ENCODE results near the gene CTDSP2.

The CTDSP2 gene

GRCh38 chr12:57817261-57817989 is 29.1 kb downstream of the CTDSP2 start:
- no peak for DNase-seq (ENCODE audit: low read depth)
- TF ChIP-seq CTCF (conservative IDR thresholded peaks at IDR 0.05; ENCODE audit: control insufficient read depth, insufficient read depth, low read depth, low read length): no peak
- H3K4me3 ChIP-seq (ENCODE audit: control insufficient read depth, low read depth, low read length): no peak overlapping the region

DNA sequence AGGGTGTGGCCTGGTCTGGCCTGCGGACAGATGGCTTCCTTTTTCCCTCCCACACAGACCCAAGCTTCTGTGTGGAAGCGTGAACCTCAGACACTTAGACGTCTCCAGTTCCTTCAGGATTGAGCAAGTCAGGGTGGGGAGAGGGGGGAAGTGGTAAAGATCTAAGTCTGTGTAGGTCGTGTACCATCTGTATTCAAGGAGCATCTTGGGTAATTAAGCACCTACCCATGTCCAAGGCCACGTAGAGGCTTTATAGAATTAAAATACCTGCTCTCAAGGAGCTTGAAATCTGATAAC is 29.7 kb downstream of the CTDSP2 start:
- no peak overlapping the region for H3K4me3 ChIP-seq (ENCODE audit: control insufficient read depth, low read depth, low read length)
- DNase-seq (ENCODE audit: low read depth): peak; percentile 77
- TF ChIP-seq CTCF (conservative IDR thresholded peaks at IDR 0.05; ENCODE audit: control insufficient read depth, insufficient read depth, low read depth, low read length): no peak

DNA sequence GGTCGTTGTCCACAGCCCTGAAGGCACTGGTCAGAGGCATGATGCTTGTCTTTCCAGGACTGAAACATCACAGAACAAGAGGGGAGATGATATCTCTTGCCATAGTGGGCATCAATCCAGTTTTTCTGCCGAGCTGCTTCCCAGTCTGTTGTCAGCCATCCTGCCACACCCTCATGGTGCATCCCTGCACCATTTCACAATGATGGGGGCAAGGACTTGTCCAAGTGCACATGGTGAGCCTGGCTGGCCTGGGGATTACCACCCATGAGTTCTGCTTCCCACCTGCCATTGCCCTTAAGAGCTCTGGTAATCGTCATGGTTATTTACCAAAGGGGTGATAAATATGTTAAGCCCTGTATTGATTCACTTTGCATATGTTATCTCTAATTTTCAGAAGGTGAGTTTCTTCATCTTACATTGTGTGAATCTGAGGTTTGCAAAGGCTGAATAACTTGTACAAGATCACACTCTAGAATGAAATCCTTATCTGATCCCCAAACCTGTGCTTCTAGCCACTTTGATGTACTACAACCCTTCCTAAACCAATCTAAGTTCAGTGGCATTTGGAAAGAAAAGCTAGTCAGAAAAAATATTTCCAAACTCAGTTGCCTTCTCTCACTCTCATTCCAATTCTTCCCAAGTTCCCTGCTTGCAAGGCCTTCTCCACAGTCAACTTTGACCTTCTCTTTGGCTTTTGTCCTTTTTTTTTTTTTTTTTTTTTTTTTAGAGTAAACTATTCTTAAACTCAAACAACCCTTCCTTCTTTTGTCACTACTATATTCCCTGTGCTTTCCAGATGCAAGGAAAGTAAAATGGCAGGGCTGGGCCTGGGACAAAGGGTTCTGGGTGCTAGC is 30.3 kb downstream of the CTDSP2 start:
- TF ChIP-seq CTCF (conservative IDR thresholded peaks at IDR 0.05; ENCODE audit: control insufficient read depth, insufficient read depth, low read depth, low read length): no peak
- no peak overlapping the region for H3K4me3 ChIP-seq (ENCODE audit: control insufficient read depth, low read depth, low read length)
- DNase-seq (ENCODE audit: low read depth): no peak

GRCh38 chr12:57815177-57816000 is 31.1 kb downstream of the CTDSP2 start:
- no peak for DNase-seq (ENCODE audit: low read depth)
- TF ChIP-seq CTCF (conservative IDR thresholded peaks at IDR 0.05; ENCODE audit: control insufficient read depth, insufficient read depth, low read depth, low read length): peak; percentile 12
- no peak overlapping the region for H3K4me3 ChIP-seq (ENCODE audit: control insufficient read depth, low read depth, low read length)

GRCh38 chr12:57813971-57814772 is 32.4 kb downstream of the CTDSP2 start:
- DNase-seq (ENCODE audit: low read depth): peak; percentile 71
- peak; percentile 14 for TF ChIP-seq CTCF (conservative IDR thresholded peaks at IDR 0.05; ENCODE audit: control insufficient read depth, insufficient read depth, low read depth, low read length)
- no peak overlapping the region for H3K4me3 ChIP-seq (ENCODE audit: control insufficient read depth, low read depth, low read length)
